SH-SY5Y (cell line): Measurements from ENCODE around the gene STK36.

Source experiments
- GATA2 ChIP-seq: IDR thresholded peaks from 2 replicates; pipeline ENCODE4 v1.6.1; 2011; ENCODE audit warnings: mild to moderate bottlenecking, low read depth, low read length
- GATA3 ChIP-seq: IDR thresholded peaks from 2 replicates; pipeline ENCODE4 v1.6.1; 2011; ENCODE audit warnings: low read depth, mild to moderate bottlenecking, low read length, moderate library complexity

Gene STK36

DNA sequence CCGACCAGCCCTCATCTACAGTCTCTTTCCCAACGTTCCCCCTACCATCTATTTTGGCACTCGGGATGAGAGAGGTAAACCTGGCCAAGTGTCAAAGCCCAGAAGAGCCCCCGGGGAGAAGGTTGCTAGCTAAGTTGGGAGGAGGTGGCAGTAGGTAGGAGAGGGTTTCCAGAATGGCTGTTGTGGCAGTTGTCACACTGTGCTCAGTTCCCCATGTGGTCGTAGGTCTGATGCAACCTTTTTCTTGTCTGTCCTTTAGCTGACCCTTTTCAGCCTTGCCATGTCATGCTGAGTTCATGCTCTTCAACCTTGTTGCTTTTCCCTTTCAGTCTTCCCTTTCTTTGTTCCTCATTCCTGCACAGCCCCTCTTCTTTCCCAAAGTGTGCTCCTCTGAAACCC is 73.3 kb downstream of the STK36 start:
- TF ChIP-seq GATA2 (no peak), GATA3 (no peak)

DNA sequence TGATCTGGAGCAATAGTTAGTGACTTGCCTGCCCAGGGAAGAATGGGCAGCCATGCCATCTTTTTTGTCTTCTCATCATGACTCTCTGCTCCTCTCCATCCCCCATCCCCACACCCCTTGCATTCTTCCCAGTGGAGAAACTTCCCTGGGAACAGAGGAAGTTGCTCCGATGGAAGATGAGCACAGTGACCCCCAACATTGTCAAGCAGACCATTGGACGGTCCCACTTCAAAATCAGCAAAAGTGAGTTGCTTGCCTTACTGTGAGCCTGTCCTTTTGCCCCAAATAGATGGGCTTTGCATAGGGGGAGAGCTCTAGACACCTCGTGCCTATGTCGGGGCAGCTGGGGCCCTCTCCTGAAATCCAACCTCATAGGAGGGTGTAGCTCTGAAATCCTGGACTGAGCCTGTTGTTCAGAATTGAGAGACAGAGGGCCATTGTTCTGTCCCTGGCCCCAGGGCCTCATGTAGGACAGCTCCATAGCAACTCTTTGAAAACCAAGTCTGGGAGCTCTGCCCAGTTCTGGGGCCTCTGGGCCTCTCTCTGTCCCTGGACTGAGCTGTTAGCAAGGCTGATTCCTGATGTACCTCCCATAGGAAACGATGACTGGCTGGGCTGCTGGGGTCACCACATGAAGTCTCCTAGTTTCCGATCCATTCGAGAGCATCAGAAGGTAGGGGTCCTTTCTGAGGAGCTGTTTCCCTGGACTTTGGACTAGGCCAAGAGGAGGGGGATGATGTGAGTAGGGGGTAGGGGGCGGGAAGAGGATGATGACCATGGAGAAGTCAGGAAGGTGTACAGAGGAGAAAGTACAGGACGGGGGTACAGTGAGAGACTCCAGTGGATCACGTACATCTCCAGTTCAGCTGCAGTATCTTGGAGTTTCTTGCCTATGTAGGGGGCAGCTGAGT is 73.9 kb downstream of the STK36 start:
- TF ChIP-seq GATA2 (no peak), GATA3 (no peak)

DNA sequence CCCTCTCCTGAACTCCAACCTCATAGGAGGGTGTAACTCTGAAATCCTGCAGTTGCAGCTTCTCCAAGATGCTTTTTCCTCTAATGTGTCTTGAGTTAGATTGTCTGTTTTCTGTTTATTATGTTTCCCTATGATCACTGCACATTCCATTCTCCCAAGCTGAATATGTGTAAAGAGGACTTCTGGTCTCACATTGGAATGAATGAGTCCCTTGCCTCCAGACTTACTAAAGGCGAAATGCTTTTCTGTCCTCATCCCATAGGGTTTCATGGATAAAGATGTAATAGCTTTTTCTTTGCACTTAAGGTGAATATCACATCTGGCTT is 74.5 kb downstream of the STK36 start:
- TF ChIP-seq GATA3 = no peak
- no peak for TF ChIP-seq GATA2

DNA sequence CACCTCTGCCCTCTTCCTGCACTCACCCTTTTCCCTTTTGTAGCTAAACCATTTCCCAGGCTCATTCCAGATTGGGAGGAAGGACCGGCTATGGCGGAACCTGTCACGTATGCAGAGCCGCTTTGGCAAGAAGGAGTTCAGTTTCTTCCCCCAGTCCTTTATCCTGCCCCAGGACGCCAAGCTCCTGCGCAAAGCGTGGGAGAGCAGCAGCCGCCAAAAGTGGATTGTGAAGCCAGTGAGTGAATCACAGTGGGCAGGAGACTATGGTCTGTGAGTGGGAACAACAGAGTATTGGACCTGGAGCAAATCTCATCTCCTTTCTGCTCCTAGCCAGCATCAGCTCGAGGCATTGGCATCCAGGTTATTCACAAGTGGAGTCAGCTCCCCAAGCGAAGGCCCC is 75.1 kb downstream of the STK36 start:
- TF ChIP-seq GATA3 = no peak
- no peak for TF ChIP-seq GATA2

DNA sequence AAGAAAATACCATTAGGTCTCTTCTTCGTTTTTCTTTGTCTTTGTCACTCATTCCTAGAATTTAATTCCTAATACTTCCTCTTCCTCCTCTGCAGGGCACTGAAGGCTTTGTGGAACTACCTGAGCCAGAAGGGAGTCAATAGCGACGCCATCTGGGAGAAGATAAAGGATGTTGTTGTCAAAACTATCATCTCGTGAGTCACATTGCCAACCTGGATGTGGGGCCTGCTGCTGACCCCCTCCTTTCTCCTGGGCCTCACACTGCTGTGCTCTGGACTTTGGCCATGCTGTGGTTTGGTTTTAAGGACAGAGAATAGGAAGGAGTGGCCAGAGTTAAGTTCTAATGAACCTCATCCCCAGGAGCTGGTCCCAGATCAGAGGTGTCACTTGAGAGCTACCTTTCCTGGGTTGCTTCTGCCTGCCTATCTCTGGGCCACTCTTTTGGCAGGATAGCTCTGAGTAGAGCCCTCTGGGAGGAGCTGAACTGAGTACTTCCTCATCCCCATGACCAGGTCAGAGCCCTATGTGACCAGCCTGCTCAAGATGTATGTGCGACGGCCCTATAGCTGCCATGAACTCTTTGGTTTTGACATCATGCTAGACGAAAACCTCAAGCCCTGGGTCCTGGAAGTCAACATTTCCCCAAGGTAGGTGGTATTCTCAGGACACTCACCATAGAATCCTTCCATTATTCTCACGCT is 77.0 kb downstream of the STK36 start:
- TF ChIP-seq GATA2 = no peak
- no peak for TF ChIP-seq GATA3
